HCEC 1CT (cell line): Measurements from ENCODE around the gene GTPBP8.

Experiments
- DNase-seq: peaks from one replicate; pipeline ENCODE4 v3.0.0-alpha.2; 2017

GTPBP8 gene

GRCh38 chr3:112990672-112991602 is at the start of gene GTPBP8:
GTPBP8 (plus strand) TSS chr3:112990984; CDS start chr3:112991000, 16 bp downstream.
- peak; percentile 92 for DNase-seq

- no peak for DNase-seq
Observed at GRCh38 chr3:112948346-112948838, 42.4 kb upstream of the GTPBP8 start.

DNA sequence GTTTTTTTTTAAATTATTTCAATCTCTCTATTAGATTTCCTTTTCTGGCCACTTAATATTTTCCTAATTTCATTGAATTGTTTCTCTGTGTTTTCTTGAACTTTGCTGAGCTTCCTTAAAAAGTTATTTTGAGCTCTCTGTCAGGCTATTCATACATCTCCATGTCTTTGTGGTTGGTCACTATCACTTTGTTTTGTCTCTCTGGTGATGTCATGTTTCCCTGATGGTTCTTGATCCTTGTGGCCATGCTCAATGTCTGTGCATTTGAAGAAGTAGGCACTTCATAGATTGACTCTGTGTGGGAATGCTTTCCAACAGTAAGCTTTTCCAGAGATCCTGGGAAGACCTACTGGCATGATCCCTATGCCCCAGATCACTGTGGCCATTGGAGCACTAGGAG is 34.4 kb upstream of the GTPBP8 start:
- DNase-seq: no peak

- DNase-seq: no peak
Observed at GRCh38 chr3:112958811-112959560, 31.8 kb upstream of the GTPBP8 start.

DNA sequence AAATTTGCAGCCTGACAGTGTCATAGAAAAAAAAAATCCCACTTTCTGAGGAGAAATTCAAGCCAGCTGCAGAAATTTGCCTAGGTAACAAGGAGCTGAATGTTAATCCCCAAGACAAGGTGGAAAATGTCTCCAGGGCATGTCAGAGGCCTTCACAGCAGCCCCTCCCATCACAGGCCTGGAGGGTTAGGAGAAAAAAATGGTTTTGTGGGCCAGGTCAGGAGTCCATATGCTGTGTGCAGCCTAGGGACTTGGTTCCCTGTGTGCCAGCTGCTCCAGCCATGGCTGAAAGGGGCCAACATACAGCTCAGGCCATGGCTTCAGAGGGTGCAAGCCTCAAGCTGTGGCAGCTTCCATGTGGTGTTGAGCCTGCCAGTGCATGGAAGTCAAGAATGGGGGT is 27.1 kb upstream of the GTPBP8 start:
- DNase-seq: no peak

DNA sequence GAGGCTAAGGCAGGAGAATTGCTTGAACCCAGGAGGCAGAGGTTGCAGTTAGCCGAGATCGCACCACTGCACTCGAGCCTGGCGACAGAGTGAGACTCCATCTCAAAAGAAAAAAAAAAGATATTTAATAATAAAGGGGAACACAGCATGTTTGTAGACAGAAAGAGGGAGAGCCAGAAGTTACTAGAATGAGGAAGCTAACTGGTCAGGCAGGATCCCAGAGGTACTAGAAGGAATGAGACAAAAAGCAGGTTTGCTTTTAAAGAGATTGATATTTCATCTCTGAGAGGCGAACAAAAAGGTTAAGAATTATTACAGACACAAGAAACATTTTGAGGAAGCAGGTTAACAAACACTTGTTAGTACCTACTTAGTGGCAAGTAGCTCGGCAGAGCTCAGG is 25.1 kb upstream of the GTPBP8 start:
- DNase-seq: no peak

DNA sequence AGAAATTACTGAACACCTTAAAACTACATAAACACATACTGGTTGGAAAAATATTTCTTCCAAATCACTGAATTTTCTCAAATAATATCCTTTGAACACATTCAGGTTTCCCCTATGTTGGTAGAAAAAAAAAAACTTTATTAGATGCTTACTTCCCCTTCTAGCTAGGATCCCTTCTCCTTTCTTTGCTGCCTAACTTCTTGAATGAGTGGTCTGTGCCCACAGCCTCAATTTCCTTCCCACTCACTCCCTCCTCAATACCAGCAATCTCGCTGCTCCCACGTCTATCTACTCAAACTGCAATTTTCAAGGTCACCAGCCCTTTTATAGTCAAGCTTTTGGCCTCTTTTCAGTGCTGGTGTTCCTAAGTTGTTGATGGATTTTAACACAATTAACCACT is 24.2 kb upstream of the GTPBP8 start:
- DNase-seq: no peak

- DNase-seq: no peak
Observed at GRCh38 chr3:112967425-112967824, 23.4 kb upstream of the GTPBP8 start.

DNA sequence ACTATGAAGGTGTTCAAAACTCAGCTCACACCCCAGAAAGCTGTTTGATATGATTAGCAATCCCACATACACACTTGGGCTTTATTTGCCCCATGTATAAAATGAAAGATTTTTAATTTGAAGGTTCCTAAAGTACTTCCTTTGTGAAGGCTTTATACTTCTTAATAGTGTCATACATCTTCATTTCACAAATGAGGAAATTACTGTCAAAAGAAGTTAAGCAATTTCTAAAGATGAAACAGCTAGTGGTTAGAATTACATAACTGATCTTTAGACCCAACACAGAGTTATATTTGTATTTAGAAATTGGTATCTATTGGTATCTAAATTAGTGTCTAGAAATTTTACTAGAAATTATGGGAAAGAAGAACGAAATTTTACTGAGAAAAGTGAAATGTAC is 23.0 kb upstream of the GTPBP8 start:
- DNase-seq: no peak

DNA sequence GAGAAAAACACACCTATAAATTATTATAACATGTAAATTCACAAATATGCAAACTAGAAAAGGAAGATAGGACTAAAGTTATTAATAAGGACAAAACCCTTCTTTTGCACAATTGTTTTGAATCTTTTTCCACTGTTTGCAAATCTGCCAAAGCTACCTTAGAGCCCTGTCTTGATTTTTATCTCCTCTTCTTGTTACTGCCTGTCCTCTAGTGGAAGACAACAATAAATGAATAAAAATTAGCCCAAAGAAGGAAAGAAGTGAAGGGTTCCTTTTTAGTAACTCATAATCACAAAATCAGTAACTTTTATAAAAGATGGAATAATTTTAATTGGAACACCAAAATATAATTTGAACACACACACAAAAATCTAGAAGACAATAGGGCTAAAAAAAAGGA is 18.6 kb upstream of the GTPBP8 start:
- no peak for DNase-seq

GRCh38 chr3:112973325-112974177 is 17.2 kb upstream of the GTPBP8 start:
- DNase-seq: no peak

DNA sequence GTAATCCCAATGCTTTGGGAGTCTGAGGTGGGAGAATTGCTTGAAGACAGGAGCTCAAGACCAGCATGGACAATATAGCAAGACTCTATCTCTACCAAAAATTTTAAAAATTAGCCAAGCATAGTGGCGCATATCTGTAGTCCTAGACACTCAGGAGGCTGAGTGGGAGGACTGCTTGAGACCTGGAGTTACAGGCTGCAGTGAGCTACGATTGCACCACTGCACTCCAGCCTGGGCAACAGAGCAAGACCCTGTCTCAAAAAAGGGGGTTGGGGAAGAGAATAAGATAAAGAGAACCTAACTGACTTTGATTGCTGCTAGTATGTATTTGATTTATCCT is 16.6 kb upstream of the GTPBP8 start:
- no peak for DNase-seq

DNA sequence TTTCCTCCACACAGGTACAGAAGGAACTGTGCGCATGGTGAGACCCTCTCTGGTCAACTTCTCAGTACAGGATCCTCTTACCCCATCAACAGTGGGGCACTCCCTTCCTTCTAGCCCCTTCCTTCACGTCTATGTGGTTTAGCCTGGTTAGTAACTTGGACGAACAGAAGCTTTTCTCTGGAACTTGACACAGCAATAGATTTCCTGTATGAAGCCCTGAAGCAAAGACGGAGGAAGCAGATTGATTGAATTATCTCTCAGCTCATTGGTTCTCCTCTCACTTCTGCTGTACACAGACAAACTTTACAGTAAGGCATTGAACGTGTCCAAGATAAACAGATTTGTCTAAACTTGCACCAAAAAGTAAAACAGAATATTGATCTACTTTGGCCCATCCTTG is 15.9 kb upstream of the GTPBP8 start, which contains the start of gene CD200R1:
TSS of gene CD200R1 (minus strand) at position 210 of the 400 bp plus-strand sequence. CDS start 246 bp downstream, outside the sequence.
- DNase-seq: no peak

DNA sequence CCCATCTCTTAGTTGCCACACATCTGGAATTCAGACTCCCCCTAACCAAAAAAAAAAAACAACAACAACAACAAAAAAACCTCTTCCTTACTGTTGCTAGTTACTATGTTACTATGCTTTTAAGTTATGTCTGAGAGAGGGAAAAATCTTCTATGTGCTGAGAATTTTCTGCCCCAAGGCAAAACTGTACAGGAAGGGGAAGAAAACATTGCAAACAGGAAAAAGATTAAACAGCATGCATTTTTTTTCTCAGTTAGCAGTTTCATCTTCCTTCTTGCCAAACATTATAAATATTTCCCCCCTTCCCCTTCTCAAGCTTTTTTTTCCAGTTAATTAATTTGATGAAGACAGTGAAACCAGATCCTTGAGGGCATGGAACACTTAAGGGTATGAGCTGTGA is 14.8 kb upstream of the GTPBP8 start:
- DNase-seq: no peak

DNA sequence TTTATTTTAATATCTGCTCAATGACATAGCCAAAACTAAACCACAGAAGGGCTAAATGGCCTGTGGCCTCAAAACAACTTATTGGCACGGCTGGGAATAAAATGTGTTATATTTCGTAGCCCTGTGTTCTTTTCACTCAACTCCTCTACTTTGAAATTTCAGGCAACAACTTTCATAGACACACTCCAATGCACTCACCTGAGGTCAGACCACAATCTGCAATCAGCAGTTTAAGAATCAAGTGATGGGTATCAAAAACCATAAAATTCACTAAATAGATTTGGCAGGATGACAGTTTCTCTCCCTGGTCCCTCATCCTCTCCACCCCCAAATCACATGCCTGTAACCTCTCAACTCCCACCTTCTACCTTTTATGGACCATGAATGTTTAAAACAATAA is 13.8 kb upstream of the GTPBP8 start:
- no peak for DNase-seq

DNA sequence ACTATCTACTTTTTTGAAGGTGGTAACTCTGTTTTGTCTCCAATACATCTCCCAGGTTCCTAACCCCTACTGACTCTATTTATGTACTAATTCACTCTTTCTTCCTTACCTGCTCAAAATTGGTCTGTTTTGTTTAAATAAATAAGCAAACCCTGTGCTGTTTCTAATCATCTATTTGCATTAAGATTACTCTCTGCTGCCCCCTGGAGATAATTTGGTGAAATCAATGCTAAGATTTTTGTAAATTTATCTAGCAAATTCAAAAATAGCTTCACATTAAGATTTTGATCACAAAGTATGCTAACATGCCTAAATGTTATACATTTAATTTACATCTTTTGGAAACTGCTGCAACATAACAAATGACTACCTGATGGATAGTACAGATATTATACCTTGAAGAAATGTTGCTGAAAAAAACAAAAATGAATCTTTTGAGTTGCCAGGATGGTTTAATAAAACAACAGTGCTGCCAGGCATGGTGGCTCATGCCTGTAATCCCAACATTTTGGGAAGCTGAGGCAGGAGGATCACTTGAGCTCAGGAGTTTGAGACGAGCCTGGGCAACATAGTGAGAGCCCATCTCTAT is 11.4 kb upstream of the GTPBP8 start:
- peak; percentile 22 for DNase-seq

- DNase-seq: peak; percentile 15
Observed at GRCh38 chr3:112980080-112980479, 10.7 kb upstream of the GTPBP8 start.

GRCh38 chr3:112982710-112983109 is 8.1 kb upstream of the GTPBP8 start:
- no peak for DNase-seq

GRCh38 chr3:112984485-112984884 is 6.3 kb upstream of the GTPBP8 start:
- no peak for DNase-seq

GRCh38 chr3:112987710-112988334 is 3.0 kb upstream of the GTPBP8 start:
- DNase-seq: no peak

GRCh38 chr3:112995800-112996199 is 5.0 kb downstream of the GTPBP8 start:
- no peak for DNase-seq

- DNase-seq: no peak
Observed at GRCh38 chr3:113000691-113001090, 9.9 kb downstream of the GTPBP8 start.
